ENCODE results near the gene PLET1.

DNA sequence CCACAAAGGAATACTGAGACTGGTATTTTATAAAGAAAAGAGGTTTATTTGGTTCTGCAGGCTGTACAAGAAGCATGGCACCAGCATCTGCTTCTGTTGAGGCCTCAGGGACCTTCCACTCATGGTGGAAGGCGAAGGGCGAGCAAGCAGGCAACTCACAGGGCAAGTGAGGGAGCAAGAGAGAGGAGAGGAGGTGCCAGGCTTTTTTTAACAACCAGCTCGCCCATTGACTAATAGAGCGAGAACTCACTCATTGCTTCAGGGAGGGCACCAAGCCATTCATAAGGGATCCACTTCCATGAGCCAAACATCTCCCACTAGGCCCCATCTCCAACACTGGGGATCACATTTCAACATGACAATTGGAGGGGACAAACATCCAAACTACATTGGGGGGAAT is 33.2 kb downstream of the PLET1 start:
- TF ChIP-seq ZSCAN5A (tag by site-specific recombination; IDR thresholded peaks at IDR 0.05) (no peak), ZNF664 (tag by site-specific recombination; IDR thresholded peaks at IDR 0.05) (no peak), ZNF362 (tag by site-specific recombination; IDR thresholded peaks at IDR 0.05) (no peak), OSR2 (tag by site-specific recombination; IDR thresholded peaks at IDR 0.05) (no peak)
- TF ChIP-seq, protein P1, sequence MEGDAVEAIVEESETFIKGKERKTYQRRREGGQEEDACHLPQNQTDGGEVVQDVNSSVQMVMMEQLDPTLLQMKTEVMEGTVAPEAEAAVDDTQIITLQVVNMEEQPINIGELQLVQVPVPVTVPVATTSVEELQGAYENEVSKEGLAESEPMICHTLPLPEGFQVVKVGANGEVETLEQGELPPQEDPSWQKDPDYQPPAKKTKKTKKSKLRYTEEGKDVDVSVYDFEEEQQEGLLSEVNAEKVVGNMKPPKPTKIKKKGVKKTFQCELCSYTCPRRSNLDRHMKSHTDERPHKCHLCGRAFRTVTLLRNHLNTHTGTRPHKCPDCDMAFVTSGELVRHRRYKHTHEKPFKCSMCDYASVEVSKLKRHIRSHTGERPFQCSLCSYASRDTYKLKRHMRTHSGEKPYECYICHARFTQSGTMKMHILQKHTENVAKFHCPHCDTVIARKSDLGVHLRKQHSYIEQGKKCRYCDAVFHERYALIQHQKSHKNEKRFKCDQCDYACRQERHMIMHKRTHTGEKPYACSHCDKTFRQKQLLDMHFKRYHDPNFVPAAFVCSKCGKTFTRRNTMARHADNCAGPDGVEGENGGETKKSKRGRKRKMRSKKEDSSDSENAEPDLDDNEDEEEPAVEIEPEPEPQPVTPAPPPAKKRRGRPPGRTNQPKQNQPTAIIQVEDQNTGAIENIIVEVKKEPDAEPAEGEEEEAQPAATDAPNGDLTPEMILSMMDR (tag by site-specific recombination; IDR thresholded peaks at IDR 0.05) = no peak

Data from HEK293 (cell line).